SK-N-SH (cell line): ENCODE data around the gene MYH6.

Source experiments
- EP300 ChIP-seq, 2 experiments: IDR thresholded peaks; 2 replicates each; pipeline versions ENCODE4 v1.4.0 to v1.6.1; 2012; ENCODE audit warnings: borderline replicate concordance in 1 of 2, low read depth in 1 of 2, low read length in 1 of 2
- EZH2phosphoT487 ChIP-seq: fragments of 200-600 bp; sonication (generic); IDR thresholded peaks from 2 replicates; pipeline ENCODE4 v1.6.1; 2017; ENCODE audit warnings: low read depth, mixed run types, mild to moderate bottlenecking, antibody characterized with exemption, moderate library complexity, borderline replicate concordance
- JUND ChIP-seq: IDR thresholded peaks from 2 replicates; pipeline ENCODE4 v1.4.0; 2012
- MEF2A ChIP-seq: IDR thresholded peaks from 2 replicates; pipeline ENCODE4 v1.4.0; 2012; ENCODE audit warnings: low read depth, borderline replicate concordance
- TCF12 ChIP-seq: IDR thresholded peaks from 2 replicates; pipeline ENCODE4 v1.4.0; 2012
- TF ChIP-seq, protein P1 (sequence below): fragments of 200-600 bp; sonication (generic); IDR thresholded peaks from 2 replicates; pipeline ENCODE4 v1.6.1; 2017; ENCODE audit warnings: antibody characterized with exemption, mild to moderate bottlenecking, moderate library complexity
- TF ChIP-seq, protein P2 (sequence below): IDR thresholded peaks from 2 replicates; pipeline ENCODE4 v1.6.1; 2012; ENCODE audit warnings: mild to moderate bottlenecking, low read depth, low read length, moderate library complexity

GRCh38 chr14:23403139-23403438, 5.0 kb downstream of the MYH6 start:
- TF ChIP-seq, protein P1, sequence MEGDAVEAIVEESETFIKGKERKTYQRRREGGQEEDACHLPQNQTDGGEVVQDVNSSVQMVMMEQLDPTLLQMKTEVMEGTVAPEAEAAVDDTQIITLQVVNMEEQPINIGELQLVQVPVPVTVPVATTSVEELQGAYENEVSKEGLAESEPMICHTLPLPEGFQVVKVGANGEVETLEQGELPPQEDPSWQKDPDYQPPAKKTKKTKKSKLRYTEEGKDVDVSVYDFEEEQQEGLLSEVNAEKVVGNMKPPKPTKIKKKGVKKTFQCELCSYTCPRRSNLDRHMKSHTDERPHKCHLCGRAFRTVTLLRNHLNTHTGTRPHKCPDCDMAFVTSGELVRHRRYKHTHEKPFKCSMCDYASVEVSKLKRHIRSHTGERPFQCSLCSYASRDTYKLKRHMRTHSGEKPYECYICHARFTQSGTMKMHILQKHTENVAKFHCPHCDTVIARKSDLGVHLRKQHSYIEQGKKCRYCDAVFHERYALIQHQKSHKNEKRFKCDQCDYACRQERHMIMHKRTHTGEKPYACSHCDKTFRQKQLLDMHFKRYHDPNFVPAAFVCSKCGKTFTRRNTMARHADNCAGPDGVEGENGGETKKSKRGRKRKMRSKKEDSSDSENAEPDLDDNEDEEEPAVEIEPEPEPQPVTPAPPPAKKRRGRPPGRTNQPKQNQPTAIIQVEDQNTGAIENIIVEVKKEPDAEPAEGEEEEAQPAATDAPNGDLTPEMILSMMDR: no peak
- no peak for TF ChIP-seq EZH2phosphoT487
- TF ChIP-seq, protein P2, sequence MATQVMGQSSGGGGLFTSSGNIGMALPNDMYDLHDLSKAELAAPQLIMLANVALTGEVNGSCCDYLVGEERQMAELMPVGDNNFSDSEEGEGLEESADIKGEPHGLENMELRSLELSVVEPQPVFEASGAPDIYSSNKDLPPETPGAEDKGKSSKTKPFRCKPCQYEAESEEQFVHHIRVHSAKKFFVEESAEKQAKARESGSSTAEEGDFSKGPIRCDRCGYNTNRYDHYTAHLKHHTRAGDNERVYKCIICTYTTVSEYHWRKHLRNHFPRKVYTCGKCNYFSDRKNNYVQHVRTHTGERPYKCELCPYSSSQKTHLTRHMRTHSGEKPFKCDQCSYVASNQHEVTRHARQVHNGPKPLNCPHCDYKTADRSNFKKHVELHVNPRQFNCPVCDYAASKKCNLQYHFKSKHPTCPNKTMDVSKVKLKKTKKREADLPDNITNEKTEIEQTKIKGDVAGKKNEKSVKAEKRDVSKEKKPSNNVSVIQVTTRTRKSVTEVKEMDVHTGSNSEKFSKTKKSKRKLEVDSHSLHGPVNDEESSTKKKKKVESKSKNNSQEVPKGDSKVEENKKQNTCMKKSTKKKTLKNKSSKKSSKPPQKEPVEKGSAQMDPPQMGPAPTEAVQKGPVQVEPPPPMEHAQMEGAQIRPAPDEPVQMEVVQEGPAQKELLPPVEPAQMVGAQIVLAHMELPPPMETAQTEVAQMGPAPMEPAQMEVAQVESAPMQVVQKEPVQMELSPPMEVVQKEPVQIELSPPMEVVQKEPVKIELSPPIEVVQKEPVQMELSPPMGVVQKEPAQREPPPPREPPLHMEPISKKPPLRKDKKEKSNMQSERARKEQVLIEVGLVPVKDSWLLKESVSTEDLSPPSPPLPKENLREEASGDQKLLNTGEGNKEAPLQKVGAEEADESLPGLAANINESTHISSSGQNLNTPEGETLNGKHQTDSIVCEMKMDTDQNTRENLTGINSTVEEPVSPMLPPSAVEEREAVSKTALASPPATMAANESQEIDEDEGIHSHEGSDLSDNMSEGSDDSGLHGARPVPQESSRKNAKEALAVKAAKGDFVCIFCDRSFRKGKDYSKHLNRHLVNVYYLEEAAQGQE: no peak
- TF ChIP-seq EP300 (IDR thresholded peaks at IDR 0.05; ENCODE audit: borderline replicate concordance in 1 of 2, low read depth in 1 of 2, low read length in 1 of 2): no peak
- no peak for TF ChIP-seq MEF2A
- TF ChIP-seq JUND: no peak
- no peak for TF ChIP-seq TCF12
